ENCODE results near the gene SPPL2A. TPM values are rescaled to one million over a fixed set of nuclear protein-coding genes. Genes with fewer than 3 reads are reported as not detected.

The SPPL2A gene
- total and polyA plus RNA-seq, 2 donors (not counting 3 experiments of a cell fraction or from before 2014, with no cell fraction given): 38.8 to 88.7 TPM

DNA sequence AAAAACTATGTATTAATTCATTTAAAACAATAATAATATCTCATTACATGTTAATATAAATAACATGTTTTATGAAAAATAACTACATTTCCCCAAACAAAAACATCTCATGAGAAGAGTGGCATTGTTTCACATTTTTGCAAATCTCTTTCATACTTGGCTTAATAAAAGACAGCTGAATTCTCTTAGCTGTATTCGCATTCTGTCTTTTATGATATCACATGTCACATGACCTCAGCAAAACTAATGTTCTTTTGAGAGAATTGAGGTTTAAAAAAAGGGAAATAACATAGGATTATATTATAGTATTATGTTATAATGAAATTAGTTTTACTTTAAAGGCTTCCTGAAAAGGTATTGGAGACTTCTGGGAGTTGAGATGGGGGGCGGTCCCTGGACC is 48.4 kb upstream of the SPPL2A start:
- H3K9me3 ChIP-seq (replicated peaks; ENCODE audit: control insufficient read depth, insufficient read depth, low read length): no peaks in the 10 kb centered on the region
- no peaks in the 10 kb centered on the region for H3K4me1 ChIP-seq (ENCODE audit: control insufficient read depth, extremely low read depth, insufficient read depth, low read length)
- H4K20me1 ChIP-seq (replicated peaks; ENCODE audit: control insufficient read depth, extremely low read depth, insufficient read depth, low read length): no peaks in the 10 kb centered on the region
- no peaks in the 10 kb centered on the region for H3K79me2 ChIP-seq (ENCODE audit: control insufficient read depth, insufficient read depth, low read length)
- intact Hi-C loops (cut with micrococcal nuclease): no loop called here
- TF ChIP-seq, protein P1, sequence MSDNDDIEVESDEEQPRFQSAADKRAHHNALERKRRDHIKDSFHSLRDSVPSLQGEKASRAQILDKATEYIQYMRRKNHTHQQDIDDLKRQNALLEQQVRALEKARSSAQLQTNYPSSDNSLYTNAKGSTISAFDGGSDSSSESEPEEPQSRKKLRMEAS (IDR thresholded peaks at IDR 0.05; ENCODE audit: insufficient read depth, insufficient read length): no peak
- TF ChIP-seq MYC (IDR thresholded peaks at IDR 0.05; ENCODE audit: low read depth, low read length) (no peak), FOS (IDR thresholded peaks at IDR 0.05; ENCODE audit: borderline replicate concordance, insufficient read depth, low read length) (no peak), POLR2A (IDR thresholded peaks at IDR 0.05; ENCODE audit: low read depth, low read length) (no peak), POLR2AphosphoS5 (IDR thresholded peaks at IDR 0.05; ENCODE audit: insufficient read depth, low read depth, low read length) (no peak), JUN (IDR thresholded peaks at IDR 0.05; ENCODE audit: borderline replicate concordance, insufficient read depth, insufficient read length, low read depth) (no peak)
- TF ChIP-seq, protein P2, sequence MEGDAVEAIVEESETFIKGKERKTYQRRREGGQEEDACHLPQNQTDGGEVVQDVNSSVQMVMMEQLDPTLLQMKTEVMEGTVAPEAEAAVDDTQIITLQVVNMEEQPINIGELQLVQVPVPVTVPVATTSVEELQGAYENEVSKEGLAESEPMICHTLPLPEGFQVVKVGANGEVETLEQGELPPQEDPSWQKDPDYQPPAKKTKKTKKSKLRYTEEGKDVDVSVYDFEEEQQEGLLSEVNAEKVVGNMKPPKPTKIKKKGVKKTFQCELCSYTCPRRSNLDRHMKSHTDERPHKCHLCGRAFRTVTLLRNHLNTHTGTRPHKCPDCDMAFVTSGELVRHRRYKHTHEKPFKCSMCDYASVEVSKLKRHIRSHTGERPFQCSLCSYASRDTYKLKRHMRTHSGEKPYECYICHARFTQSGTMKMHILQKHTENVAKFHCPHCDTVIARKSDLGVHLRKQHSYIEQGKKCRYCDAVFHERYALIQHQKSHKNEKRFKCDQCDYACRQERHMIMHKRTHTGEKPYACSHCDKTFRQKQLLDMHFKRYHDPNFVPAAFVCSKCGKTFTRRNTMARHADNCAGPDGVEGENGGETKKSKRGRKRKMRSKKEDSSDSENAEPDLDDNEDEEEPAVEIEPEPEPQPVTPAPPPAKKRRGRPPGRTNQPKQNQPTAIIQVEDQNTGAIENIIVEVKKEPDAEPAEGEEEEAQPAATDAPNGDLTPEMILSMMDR (IDR thresholded peaks at IDR 0.05; ENCODE audit: extremely low read depth in 1 of 2, insufficient read depth in 1 of 2, low read depth in 1 of 2, low read length in 2 of 2): no peak
- no peak overlapping the region for H3K4me3 ChIP-seq (replicated peaks in 1 of 3; ENCODE audit: insufficient read depth in 1 of 3, low read depth in 1 of 3, low read length in 3 of 3)
- FAIRE-seq: no peak
- H3K9ac ChIP-seq (replicated peaks; ENCODE audit: extremely low read depth, insufficient read depth, low read length): no peak overlapping the region
- POLR2A ChIA-PET: no interaction called here
- H2AFZ ChIP-seq (ENCODE audit: low read depth, low read length): no peak overlapping the region
- no peaks in the 10 kb centered on the region for H3K36me3 ChIP-seq (ENCODE audit: control insufficient read depth in 2 of 2, extremely low read depth in 1 of 2, insufficient read depth in 2 of 2, low read length in 2 of 2)
- no peaks in the 10 kb centered on the region for H3K9me1 ChIP-seq (replicated peaks; ENCODE audit: control insufficient read depth, extremely low read depth, insufficient read depth, low read length)
- no peak overlapping the region for H3K4me2 ChIP-seq (ENCODE audit: insufficient read depth, low read length)
- peaks cover 7% of the 10 kb centered on the region in 2 experiments for H3K27me3 ChIP-seq (ENCODE audit: control insufficient read depth in 2 of 2, insufficient read depth in 2 of 2, low read length in 2 of 2)
- no peak overlapping the region for H3K27ac ChIP-seq (ENCODE audit: insufficient read depth, low read depth, low read length)
- CTCF ChIA-PET: no interaction called here
- dilution Hi-C loops (cut with MboI; ENCODE audit: extremely low pct_ligation_motif_present, low sequenced_read_pairs): no loop called here
- DNase-seq (ENCODE audit: low read depth, low spot score): no peak
- BruUV-seq (replicated peaks): no TSS peak

Data from endothelial cell of umbilical vein (primary cell).